ENCODE data around the gene ZDHHC3.
A peak's percentile ranks its signal among the peaks of the same experiment; 100 is the strongest.

ZDHHC3 gene

GRCh38 chr3:44892689-44893088 is 83.3 kb downstream of the ZDHHC3 start:
- no peak for DNase-seq (ENCODE audit: low spot score)

- DNase-seq (ENCODE audit: low spot score): no peak
These were observed 85.1 kb downstream of the ZDHHC3 start for GRCh38 chr3:44890852-44891251.

DNA sequence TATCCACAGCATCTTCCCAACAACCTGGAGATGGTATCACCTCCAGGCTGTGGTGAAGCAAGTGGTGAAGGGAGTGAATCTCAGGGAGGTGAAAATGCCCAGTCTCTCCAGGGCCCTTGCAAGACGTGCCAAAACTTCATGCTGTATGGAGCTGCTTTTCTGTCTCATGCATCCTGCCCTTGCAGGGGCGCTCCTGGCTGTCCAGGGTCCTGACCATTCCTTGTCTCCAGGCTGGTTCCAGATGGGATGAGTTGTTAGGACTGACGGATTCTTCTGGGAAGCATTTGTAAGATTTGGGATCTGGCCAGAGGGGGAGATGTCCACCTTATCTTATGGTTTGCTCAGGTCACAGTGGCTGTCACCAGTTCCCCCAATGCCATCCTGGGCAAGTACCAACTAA is 85.7 kb downstream of the ZDHHC3 start:
- DNase-seq (ENCODE audit: low spot score): no peak

DNA sequence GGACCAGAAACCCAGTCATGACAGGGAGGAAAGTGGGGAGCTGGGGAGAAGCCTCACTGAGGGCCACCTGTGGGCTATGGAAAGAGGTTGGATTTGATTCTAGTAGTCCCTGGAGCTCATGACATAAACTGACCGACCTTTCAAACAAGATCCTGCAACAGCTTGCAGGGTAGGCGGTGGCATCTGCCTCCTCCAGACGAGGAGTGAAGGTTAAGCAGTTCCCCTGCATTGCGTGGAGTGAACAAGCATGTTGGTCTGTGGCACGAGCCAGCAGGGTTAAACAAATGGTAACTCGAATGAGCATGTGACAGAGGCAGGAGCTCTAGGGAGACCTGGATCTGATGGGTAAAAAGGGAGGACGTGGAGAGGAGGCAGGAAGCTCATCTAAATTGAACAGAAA is 88.9 kb downstream of the ZDHHC3 start:
- DNase-seq (ENCODE audit: low spot score): no peak

DNA sequence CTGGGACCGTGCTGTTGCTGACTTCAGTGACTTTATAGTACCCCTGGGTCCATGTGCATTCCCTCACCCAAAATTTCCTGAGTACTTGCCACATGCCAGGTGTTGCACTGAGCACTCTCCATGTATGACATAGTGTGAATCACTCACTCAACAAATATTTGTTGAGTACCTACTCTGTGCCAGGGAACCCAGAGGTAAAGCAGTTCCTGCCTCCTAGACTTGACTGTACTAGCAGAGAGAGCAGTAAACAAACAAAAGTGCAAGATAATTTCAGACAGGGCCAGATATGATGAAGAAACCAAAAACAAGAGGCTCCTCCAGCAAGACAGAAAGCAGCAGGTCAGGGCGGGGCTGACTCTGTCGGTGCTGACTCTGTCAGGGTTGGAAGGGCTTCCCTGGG is 89.4 kb downstream of the ZDHHC3 start:
- no peak for DNase-seq (ENCODE audit: low spot score)

DNA sequence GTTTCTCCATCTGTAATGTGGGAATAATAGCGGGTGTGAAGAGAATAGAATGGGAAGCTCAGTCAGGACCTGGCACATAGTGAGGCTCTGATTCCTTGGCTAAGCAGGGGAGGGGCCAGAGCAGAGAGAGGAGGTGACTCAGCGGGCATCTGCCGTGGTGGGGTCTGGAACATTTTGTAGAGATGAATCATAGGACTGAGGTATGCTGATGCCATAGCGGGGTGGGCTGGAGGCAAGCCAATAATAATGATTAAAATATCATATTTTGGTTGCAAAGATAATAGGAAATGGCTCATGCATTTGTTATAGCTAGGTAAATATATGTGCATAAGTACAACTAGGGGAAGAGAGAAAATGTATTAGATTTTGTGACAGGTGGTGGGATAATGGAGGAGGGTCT is 90.4 kb downstream of the ZDHHC3 start:
- peak; percentile 94 for DNase-seq (ENCODE audit: low spot score)

DNA sequence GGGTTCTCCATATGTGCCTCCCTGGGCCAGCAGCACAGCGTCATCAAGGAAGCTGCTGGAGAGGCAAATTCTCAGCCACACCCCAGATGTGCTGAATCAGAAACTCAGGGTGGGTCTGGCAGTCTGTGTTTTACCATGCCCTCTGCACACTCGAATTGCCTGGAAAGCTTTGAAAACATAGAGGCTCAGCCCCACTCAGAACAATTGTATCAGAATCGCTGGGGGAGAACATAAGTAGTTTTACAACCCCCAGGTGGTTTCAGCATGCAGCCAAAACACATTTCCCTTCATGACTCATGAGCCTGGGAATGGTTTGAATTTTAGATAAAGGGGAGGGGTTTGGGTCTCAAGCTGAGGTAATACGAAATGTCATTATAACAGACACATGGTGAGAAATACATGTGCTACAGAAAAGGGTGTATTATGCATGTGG is 92.0 kb downstream of the ZDHHC3 start:
- DNase-seq (ENCODE audit: low spot score): peak; percentile 84

GRCh38 chr3:44883213-44883955 is 92.6 kb downstream of the ZDHHC3 start:
- DNase-seq (ENCODE audit: low spot score): no peak

DNA sequence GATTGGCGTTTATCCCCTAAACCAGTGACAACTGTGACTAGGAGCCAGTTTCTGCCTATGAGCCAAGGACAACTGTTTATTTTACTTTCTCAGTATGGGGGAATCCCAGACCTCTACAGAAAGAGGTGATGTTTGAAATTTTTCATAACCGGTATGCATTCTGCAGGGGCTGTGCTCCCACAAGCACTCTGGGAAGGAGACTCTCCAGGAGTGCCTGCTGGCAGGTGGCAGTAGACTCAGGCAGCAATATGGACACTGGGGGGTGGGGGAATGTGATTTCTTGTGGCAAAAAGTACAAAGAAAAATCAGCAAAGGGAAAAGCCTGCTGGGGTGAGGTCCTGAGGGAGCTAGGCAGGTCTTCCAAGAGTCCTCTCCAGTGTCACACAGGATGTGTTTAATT is 95.7 kb downstream of the ZDHHC3 start:
- DNase-seq (ENCODE audit: low spot score): no peak

DNA sequence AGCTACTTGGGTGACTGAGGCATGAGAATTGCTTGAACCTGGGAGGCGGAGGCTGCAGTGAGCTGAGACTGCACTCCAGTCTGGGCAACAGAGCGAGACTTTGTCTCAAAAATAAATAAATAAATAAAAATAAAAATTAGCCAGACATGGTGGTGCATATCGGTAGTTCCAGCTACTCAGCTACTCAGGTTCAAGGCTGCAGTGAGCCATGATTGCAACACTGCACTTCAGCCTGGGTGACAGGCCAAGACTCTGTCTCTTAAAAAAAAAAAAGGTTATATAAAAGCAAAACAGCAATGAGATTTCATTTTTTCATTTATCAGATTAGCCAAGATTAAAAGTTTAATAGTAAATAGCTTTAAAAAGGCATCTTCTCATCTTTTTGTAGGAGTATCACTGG is 98.6 kb downstream of the ZDHHC3 start:
- no peak for DNase-seq (ENCODE audit: low spot score)

DNA sequence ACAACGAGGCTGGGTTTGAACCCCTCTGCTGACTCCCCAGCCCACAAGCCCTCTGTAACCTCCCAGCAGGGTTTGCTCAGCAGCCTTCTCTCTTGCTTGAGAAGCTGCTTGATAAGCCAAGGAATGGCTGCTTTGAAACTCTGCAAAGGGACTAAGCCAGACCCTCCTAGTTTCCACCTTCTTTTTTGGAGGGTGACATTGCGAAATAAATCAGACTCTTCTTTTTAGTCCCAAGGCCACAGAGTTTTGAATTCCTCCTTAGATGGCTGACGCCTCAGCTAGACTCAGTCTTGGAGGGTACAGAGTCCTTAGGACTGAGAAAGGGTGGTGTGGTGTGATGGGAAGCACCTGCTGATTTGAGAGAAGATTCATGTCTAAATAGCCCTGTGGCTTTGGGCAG is 100.4 kb downstream of the ZDHHC3 start:
- no peak for DNase-seq (ENCODE audit: low spot score)

Measured in GM03348 (cell line).